Stimulated activated CD8-positive, alpha-beta memory T cell treated with anti-CD3 and anti-CD28 coated beads, Interleukin-12 subunit alpha, Interleukin-12 subunit beta, amount 100 ng/mL, for 24 hours (primary cell): ENCODE data around the gene DCLK1.

Source experiments
- DNase-seq: peaks from one replicate; pipeline ENCODE4 v3.0.0-alpha.2; 2020; ENCODE audit errors: extremely low read depth

DCLK1 gene

DNA sequence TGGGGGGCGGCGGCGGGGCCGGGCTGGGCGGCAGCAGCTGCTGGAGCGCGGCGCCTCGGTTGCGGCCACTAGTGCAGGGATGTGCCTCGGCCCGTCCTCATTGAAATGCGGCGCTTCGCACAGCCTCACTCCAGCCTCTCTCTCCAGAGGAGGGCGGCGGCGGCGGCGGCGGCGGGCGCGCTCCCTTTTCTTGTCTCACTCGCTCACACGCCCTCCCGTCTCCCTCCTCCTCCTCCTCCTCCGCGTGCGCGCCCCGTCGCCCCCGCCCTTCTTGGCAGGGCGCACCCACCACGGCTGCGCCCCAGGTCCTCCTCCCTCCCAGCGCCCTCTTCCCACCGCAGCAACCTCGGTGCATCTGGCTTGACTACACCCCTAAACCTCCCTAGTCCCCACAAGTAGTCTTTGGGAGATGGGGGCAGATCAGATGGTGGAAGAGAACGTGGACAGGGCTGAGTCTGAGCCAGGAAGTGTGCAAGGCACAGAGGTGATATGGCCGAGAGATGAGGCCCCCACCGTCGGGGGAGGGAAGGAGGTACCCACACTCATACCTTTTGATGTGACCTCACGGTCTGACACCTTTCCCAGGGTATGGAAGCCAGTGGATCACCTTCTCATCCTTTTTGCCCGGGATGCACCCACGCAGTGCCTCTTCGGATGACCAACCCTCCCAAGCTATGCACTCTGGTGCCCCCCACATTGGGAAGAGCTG is at the start of gene DCLK1:
DCLK1 (minus strand) TSS at position 161 of the 709 bp plus-strand sequence.
- no peak for DNase-seq

DNA sequence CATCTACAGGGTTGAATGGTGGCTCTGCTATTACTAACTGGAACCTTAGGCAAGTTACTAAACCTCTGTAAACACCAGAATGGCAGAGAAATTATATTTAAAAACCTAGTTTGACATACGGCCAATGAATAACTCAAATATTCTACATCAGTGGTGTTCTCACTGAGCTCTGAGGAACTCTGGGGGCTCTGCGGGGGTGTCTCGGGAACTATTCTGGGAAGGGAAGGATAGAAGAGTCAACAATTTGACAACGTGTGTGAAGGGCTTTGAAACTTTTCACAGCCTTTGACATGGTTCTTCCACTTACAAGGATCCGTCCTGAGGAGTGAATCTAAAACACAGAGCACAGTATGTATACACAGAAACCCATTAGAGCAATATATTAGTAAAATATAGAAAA is 44.4 kb upstream of the DCLK1 start:
- DNase-seq, result no peak

GRCh38 chr13:36174923-36175322 is 43.7 kb upstream of the DCLK1 start:
- no peak for DNase-seq

DNA sequence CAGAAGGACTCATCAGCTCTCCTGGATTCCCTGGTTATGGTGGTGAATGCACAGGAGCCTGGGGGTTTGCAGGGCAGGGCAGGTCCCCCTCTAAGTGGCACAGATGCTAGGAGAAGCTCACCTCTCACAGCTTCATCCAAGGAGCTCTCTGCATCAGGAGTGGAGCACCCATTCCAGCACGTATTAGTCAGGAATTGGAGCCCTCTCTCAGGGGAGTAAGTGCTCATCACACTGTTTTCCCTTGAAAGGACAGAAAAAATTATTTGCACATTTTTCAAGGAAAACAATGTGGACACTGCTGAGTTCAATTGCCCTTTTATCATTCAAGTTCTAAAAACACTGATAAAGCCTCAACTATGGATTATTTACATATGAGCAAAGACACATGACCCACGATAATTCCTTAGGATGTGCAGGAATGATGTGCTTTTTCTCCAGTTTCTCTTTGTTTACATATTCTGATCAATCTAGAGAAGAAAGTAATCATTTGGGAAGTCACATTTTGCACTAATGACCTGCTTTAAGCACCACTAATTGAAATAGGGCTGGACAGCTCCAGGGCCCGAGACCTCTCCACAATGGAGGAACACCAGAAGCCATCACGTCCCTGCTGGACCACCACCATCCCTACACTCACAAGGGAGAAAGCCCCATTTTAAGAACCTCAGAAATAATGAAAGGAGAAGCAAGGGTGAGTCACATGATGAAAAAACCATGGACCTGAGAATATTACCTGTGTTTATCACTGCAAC is 42.6 kb upstream of the DCLK1 start:
- DNase-seq, result no peak

DNA sequence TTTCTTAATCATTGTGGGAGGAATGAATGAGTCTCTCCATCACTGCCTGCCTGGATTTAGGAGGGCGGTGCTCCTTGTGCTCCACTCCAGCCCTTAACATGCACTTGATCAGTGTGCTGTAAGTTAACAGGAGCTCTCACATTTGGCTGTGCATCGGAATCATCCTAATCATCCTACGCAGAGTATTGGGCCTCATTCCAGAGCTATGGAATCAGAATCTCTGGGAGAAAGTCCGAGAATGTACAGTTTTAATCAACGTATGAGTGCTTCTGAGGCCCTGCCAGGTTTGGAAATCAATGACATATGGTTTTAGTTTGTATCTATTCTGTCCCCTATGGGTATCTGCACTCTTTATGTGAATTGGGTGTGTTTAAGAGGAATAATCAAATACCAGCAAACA is 34.9 kb upstream of the DCLK1 start:
- DNase-seq, result no peak

GRCh38 chr13:36163809-36164308 is 32.7 kb upstream of the DCLK1 start:
- DNase-seq, result no peak

GRCh38 chr13:36163286-36163685 is 32.1 kb upstream of the DCLK1 start:
- DNase-seq, result no peak

- DNase-seq, result no peak
These were observed 29.1 kb upstream of the DCLK1 start for GRCh38 chr13:36160297-36160696.

DNA sequence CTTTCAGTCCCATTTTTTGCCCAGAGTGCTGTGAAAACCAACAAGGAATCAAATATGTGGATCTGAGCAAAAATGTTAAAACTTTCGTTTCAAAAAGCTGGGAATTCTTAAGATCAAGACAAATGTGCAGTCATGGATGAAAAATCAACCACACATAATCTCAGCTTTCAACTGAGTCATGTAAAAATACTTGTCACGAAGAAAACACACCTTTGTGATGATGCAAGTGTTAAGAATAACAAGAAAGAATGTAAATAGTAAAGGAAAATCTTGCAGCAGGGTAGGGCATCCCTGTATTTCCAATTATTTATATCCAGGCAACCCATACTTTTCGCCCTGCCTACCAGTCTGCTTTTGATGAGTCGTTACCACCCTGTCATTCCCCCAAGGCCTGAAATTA is 27.4 kb upstream of the DCLK1 start:
- DNase-seq, result no peak

- DNase-seq, result no peak
These were observed 26.3 kb upstream of the DCLK1 start for GRCh38 chr13:36157480-36157879.

DNA sequence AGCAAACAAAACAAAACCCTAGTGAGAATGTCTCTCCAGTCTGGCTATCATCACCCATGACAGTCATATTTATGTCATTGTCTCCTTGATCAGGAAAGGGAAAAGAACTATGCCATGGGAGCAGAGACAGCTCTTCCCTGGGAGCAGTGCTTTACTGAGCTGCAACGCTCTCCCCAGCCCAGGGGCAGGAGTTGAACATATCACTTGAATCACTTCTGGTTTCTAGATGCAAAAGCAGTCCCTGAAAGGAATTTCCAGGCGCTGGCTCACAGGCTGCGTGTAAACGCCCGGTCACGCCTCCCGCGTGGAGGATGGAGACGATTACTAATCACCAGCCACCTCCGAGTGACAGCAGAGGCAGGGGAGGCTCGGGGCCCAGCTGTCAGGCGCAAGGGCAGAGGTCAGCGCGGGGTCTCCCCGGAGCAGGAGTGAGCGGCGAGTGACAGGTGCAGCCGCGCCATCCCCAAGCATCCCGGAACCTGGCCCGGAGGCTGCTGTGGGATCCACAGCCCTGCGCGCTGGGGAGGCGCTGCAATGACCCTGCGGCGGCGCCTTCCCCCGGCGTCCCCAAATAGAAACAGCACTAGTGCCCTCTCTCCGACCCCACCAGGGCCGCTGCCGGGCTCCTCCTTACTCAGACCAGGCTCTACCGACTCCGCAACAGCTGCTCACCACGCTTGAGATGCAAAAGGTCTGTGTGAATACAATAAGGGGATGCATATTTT is 23.5 kb upstream of the DCLK1 start:
- no peak for DNase-seq

GRCh38 chr13:36151591-36151990 is 20.4 kb upstream of the DCLK1 start:
- DNase-seq, result no peak

GRCh38 chr13:36148446-36148845 is 17.3 kb upstream of the DCLK1 start:
- no peak for DNase-seq

GRCh38 chr13:36147330-36147729 is 16.1 kb upstream of the DCLK1 start:
- DNase-seq, result no peak

DNA sequence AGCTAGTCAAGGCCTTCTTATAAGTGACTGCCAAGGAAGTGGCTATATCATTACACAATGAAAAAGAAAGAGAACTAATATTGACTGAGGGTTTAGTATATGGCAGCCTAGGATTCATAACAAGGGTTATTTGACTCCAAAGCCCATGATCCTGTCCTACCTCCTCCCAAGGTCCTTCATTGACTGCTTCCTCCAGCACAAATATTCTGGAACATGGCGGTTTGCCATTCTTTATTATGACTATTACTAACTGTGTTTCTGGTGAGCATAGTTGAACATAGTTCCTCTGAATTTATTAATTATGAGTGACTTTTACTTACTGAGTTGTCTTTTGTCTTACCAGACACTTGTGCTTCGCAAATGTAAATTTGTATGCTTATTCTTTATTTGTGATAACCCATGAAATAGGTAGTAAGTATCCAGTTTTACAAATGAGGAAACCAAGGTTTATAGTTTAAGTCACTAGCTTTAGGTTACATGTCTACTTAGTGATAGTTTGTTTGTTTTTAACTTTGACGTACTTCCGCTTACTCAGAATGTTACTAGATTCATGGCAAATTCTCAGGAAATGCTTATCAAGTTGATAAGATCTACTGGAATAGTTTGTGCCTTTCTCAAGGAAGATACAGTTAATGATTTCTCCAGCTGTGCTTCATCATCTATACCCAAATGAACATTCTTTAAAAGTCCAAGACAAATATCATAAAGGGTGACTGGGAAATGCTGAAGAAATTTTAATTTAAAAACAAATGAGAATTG is 15.5 kb upstream of the DCLK1 start:
- DNase-seq, result no peak

DNA sequence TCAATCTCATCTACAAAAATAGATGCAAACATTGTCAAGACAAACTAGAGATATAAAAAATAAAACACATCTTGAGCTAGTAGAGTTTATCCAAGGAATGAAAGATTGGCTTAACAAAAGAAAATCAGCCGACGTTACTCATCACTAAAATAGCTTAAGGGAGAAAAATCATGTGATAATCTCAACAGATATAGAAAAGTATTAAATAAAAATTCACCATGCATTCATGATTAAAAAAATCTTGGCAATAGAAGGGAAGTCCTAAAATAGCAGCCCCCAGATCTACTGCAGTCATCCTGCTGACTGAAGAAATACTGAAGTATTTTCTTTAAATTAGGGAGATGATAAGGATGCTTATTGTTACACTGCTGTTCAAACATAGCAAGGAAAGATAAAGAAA is 12.6 kb upstream of the DCLK1 start:
- no peak for DNase-seq

DNA sequence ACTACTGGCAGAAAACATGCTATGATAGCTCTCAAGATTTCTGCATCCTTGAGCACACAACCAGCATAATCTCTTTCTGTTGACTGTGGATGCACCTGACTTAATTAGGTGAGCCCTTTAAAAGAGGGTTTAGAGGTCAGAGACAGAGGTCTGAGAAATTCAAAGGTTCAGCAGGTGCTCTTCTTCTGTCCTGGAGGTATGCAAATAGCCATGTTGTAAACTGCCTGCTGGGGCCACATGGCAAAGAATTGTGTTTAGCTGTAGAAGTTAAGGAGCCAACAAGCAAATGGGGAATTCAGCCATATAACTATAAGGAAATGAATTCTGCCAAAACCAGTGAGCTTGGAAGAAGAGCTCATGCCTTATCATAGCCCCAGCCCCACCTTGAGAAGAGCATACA is 11.6 kb upstream of the DCLK1 start:
- DNase-seq, result no peak

DNA sequence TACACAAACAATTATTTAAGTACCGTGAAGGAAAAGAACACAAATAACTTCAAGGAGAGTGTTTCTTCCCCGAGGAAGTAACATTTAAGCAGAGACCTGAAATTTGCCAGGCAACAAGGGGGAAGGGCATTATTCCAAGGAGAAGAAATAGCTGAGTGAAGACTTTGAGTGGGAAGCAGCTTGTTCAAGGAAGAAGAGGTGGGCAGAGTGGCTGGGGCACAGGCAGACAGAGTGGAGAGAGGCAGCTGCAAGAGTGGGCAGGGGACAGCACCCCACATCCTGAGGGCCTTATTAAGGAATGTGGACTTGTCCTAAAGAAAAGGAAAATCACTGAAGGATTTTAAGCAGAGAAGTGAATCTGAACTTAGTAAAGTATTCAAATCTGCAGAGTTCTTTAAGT is 4.7 kb upstream of the DCLK1 start:
- DNase-seq, result no peak

GRCh38 chr13:36134632-36135031 is 3.5 kb upstream of the DCLK1 start:
- no peak for DNase-seq

DNA sequence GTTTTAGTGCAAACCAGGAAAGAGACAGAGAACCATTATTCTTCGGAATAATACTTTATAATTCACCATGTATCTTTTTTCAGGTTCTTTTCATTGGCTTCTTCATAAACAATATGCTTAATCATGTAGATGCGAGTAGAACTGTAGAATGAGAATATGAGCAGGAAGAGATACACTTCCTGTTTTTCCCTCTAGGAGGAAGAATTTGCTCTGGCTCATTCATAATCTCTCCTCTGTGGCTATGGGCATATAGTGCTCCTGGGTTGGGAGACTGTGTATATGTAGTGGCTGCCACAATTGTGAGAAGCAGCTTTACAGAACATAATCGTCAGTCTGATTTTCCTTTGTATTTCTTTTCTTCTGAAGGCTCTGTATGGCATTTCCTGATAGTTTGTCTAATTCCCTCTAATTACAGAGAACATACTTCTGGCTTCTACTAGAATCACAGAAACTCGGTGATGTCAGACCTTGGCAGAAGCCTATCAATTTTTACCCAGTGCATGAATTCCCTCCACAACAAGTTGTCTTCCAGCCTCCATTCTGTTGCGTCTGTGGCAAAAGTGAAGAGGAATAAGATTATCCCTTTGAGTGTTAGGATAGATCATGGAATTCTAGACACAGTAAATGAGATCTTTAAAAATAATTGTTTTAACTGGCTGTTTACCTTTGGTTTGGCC is 2.9 kb upstream of the DCLK1 start:
- no peak for DNase-seq

DNA sequence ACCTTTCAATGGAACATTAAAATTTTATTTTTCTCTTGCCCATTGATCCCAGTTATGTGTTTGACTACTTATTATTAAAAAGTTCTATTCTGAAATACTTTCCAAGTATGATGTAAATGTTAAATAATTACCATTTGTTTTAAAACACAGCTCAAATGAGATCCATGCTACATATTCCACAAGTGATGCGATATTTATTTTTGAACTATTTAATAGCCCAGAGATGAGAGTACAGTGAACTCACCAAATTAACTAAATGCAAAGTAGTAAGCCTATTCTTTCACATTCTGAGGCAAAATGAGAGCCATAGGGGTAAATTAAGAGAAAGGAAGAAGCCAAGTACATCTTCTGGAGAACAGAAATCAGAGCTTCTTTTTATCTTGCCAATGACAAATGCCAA is 1.2 kb upstream of the DCLK1 start:
- no peak for DNase-seq
